HEK293 (cell line): ENCODE measurements around the gene STEAP3.

Source experiments
- CTCF ChIA-PET: fragments of 350-600 bp; formaldehyde crosslinking; extraction: SDS; loops from one replicate; lab custom pipeline; 2021; ENCODE audit warnings: antibody characterized with exemption; lab: Yijun Ruan, JAX
- POLR2A ChIA-PET: fragments of 300-600 bp; formaldehyde crosslinking; extraction: SDS; loops from one replicate; lab custom pipeline; 2020; ENCODE audit warnings: antibody characterized with exemption, inconsistent platforms; lab: Yijun Ruan, JAX
- H3K27ac ChIP-seq: fragments of 200-500 bp; sonication (Bioruptor generic); 2 replicates; pipeline ENCODE4 v1.5.1; 2014; ENCODE audit warnings: low read depth, low read length, control low read depth, inconsistent platforms; ENCODE audit errors: extremely low read depth
- H3K36me3 ChIP-seq, 2 experiments: fragments of 200-500 bp in 1 of 2; sonication (Bioruptor generic) in 1 of 2; 1 replicate in 1 of 2; 2 replicates in 1 of 2; pipeline ENCODE4 v1.5.1; 2014 to 2017; ENCODE audit warnings: inconsistent platforms in 2 of 2, low read length in 2 of 2; ENCODE audit not compliant: control insufficient read depth in 2 of 2, insufficient read depth in 1 of 2
- H3K4me1 ChIP-seq: fragments of 200-500 bp; sonication (Bioruptor generic); 2 replicates; pipeline ENCODE4 v1.5.1; 2014; ENCODE audit warnings: mild to moderate bottlenecking, low read length, inconsistent platforms; ENCODE audit not compliant: control insufficient read depth, insufficient read depth
- H3K4me3 ChIP-seq: 2 replicates; pipeline ENCODE4 v1.5.1; 2011; ENCODE audit warnings: low read depth, mild to moderate bottlenecking, control low read depth, low read length, moderate library complexity
- H3K9me3 ChIP-seq: fragments of 200-500 bp; sonication (Bioruptor generic); 2 replicates; pipeline ENCODE4 v1.5.1; 2014; ENCODE audit warnings: low read depth, low read length, inconsistent platforms; ENCODE audit not compliant: control insufficient read depth, insufficient read depth
- EGR2 ChIP-seq: fragments of 450-650 bp; formaldehyde crosslinking; IDR thresholded peaks from 2 replicates; pipeline ENCODE4 v1.5.1; 2016; ENCODE audit warnings: low read depth, missing biosample characterization, missing genetic modification characterization
- KLF9 ChIP-seq: fragments of 450-650 bp; formaldehyde crosslinking; IDR thresholded peaks from 2 replicates; pipeline ENCODE4 v1.5.1; 2016; ENCODE audit warnings: missing biosample characterization, missing genetic modification characterization, low read depth
- ZBTB8A ChIP-seq: fragments of 450-650 bp; formaldehyde crosslinking; IDR thresholded peaks from 2 replicates; pipeline ENCODE4 v1.5.1; 2016; ENCODE audit warnings: missing biosample characterization, missing genetic modification characterization
- ZFP37 ChIP-seq: fragments of 450-650 bp; formaldehyde crosslinking; IDR thresholded peaks from 2 replicates; pipeline ENCODE4 v1.5.1; 2016; ENCODE audit warnings: missing biosample characterization, missing genetic modification characterization
- ZNF2 ChIP-seq: fragments of 450-650 bp; formaldehyde crosslinking; IDR thresholded peaks from 2 replicates; pipeline ENCODE4 v1.5.1; 2016; ENCODE audit warnings: missing biosample characterization, missing genetic modification characterization
- ZNF223 ChIP-seq: fragments of 450-650 bp; formaldehyde crosslinking; IDR thresholded peaks from 2 replicates; pipeline ENCODE4 v1.5.1; 2016; ENCODE audit warnings: missing biosample characterization, missing genetic modification characterization
- ZNF24 ChIP-seq: fragments of 450-650 bp; formaldehyde crosslinking; IDR thresholded peaks from 2 replicates; pipeline ENCODE4 v1.5.1; 2016; ENCODE audit warnings: missing biosample characterization, missing genetic modification characterization
- ZNF266 ChIP-seq: fragments of 450-650 bp; formaldehyde crosslinking; IDR thresholded peaks from 2 replicates; pipeline ENCODE4 v1.5.1; 2016; ENCODE audit warnings: missing biosample characterization, missing genetic modification characterization, low read depth
- ZSCAN23 ChIP-seq: fragments of 450-650 bp; formaldehyde crosslinking; IDR thresholded peaks from 2 replicates; pipeline ENCODE4 v1.5.1; 2016; ENCODE audit warnings: missing biosample characterization, missing genetic modification characterization
- TF ChIP-seq, protein P1 (sequence below): fragments of 450-650 bp; formaldehyde crosslinking; IDR thresholded peaks from 2 replicates; pipeline ENCODE4 v1.5.1; 2016; ENCODE audit warnings: missing biosample characterization, missing genetic modification characterization, borderline replicate concordance
- TF ChIP-seq, protein P2 (sequence below): fragments of 450-650 bp; IDR thresholded peaks from 2 replicates; pipeline ENCODE4 v1.5.1; 2018; ENCODE audit warnings: missing biosample characterization, missing genetic modification characterization
- TF ChIP-seq, protein P3 (sequence below): fragments of 450-650 bp; formaldehyde crosslinking; IDR thresholded peaks from 2 replicates; pipeline ENCODE4 v1.5.1; 2016; ENCODE audit warnings: missing biosample characterization, missing genetic modification characterization

Gene STEAP3

DNA sequence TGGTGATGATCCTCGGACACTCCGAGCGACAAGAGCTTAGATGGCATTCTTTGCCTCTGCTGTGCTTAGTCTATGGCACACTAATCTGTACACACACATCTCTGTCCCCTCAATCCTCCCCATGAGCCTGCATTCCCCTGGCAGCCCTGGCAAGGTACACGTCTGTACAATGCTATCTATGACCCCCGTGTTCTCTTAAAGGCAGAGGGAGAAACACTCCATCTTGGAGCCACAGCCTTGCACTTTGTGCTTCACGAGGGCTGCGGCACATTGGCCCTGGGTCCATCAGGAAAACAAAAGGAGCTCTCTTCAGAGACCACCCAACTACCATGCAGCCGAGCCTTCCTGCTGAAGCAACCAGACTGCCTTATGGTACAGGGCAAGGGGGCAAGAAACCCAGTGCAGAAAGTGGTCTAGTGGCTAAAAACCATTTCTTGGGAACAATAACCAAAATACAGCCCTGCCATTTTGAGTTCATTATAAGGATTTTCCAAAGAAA lies 42.5 kb downstream of the STEAP3 start (continued):
- TF ChIP-seq, protein P1, sequence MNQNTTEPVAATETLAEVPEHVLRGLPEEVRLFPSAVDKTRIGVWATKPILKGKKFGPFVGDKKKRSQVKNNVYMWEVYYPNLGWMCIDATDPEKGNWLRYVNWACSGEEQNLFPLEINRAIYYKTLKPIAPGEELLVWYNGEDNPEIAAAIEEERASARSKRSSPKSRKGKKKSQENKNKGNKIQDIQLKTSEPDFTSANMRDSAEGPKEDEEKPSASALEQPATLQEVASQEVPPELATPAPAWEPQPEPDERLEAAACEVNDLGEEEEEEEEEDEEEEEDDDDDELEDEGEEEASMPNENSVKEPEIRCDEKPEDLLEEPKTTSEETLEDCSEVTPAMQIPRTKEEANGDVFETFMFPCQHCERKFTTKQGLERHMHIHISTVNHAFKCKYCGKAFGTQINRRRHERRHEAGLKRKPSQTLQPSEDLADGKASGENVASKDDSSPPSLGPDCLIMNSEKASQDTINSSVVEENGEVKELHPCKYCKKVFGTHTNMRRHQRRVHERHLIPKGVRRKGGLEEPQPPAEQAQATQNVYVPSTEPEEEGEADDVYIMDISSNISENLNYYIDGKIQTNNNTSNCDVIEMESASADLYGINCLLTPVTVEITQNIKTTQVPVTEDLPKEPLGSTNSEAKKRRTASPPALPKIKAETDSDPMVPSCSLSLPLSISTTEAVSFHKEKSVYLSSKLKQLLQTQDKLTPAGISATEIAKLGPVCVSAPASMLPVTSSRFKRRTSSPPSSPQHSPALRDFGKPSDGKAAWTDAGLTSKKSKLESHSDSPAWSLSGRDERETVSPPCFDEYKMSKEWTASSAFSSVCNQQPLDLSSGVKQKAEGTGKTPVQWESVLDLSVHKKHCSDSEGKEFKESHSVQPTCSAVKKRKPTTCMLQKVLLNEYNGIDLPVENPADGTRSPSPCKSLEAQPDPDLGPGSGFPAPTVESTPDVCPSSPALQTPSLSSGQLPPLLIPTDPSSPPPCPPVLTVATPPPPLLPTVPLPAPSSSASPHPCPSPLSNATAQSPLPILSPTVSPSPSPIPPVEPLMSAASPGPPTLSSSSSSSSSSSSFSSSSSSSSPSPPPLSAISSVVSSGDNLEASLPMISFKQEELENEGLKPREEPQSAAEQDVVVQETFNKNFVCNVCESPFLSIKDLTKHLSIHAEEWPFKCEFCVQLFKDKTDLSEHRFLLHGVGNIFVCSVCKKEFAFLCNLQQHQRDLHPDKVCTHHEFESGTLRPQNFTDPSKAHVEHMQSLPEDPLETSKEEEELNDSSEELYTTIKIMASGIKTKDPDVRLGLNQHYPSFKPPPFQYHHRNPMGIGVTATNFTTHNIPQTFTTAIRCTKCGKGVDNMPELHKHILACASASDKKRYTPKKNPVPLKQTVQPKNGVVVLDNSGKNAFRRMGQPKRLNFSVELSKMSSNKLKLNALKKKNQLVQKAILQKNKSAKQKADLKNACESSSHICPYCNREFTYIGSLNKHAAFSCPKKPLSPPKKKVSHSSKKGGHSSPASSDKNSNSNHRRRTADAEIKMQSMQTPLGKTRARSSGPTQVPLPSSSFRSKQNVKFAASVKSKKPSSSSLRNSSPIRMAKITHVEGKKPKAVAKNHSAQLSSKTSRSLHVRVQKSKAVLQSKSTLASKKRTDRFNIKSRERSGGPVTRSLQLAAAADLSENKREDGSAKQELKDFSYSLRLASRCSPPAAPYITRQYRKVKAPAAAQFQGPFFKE, result no peak
- TF ChIP-seq ZNF2 (tag by site-specific recombination) (no peak), ZFP37 (tag by site-specific recombination) (no peak)
- TF ChIP-seq, protein P2, sequence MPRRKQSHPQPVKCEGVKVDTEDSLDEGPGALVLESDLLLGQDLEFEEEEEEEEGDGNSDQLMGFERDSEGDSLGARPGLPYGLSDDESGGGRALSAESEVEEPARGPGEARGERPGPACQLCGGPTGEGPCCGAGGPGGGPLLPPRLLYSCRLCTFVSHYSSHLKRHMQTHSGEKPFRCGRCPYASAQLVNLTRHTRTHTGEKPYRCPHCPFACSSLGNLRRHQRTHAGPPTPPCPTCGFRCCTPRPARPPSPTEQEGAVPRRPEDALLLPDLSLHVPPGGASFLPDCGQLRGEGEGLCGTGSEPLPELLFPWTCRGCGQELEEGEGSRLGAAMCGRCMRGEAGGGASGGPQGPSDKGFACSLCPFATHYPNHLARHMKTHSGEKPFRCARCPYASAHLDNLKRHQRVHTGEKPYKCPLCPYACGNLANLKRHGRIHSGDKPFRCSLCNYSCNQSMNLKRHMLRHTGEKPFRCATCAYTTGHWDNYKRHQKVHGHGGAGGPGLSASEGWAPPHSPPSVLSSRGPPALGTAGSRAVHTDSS (tag by site-specific recombination), result no peak

DNA sequence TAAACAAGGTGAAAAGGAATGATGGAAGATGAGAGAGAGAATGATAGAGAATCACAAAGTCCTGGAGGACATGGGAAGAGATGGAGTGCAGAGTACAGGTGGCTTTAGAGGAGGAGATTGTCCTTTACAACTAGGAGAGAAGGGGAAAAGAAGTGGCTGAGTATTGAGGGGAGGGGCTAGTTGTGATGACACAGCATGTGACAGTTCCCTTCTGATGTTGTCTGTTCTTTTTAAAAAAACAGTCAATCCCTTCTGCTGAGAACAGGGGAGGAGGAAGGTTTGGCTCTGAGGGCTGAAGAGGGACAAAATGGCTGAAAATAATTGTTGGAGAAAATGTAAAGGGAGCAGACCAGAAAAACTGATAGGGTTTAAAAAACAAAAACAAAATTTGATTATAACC lies 44.0 kb downstream of the STEAP3 start:
- H3K27ac ChIP-seq, result no peak overlapping the region
- TF ChIP-seq ZBTB8A (tag by site-specific recombination) (no peak), EGR2 (tag by site-specific recombination) (no peak), ZSCAN23 (tag by site-specific recombination) (no peak), ZNF223 (tag by site-specific recombination) (no peak)
- TF ChIP-seq, protein P3, sequence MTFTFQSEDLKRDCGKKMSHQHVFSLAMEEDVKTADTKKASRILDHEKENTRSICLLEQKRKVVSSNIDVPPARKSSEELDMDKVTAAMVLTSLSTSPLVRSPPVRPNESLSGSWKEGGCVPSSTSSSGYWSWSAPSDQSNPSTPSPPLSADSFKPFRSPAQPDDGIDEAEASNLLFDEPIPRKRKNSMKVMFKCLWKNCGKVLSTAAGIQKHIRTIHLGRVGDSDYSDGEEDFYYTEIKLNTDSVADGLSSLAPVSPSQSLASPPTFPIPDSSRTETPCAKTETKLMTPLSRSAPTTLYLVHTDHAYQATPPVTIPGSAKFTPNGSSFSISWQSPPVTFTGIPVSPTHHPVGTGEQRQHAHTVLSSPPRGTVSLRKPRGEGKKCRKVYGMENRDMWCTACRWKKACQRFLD (tag by site-specific recombination), result no peak
- TF ChIP-seq, all 188 proteins: peak for 0
- H3K4me3 ChIP-seq, result no peak overlapping the region
- H3K9me3 ChIP-seq, result no peaks in the 10 kb centered on the region
- H3K4me1 ChIP-seq, result no peaks in the 10 kb centered on the region
- H3K36me3 ChIP-seq, result peaks cover 0 to 9% of the 10 kb centered on the region in 2 experiments; a peak in 1 of 3 replicates
- ChIA-PET CTCF (interaction anchor here (4.4 kb wide), 1 partner anchor 49 kb away, joined by 53 read pairs; no protein-coding TSS in a partner anchor), POLR2A (no interaction called here)

DNA sequence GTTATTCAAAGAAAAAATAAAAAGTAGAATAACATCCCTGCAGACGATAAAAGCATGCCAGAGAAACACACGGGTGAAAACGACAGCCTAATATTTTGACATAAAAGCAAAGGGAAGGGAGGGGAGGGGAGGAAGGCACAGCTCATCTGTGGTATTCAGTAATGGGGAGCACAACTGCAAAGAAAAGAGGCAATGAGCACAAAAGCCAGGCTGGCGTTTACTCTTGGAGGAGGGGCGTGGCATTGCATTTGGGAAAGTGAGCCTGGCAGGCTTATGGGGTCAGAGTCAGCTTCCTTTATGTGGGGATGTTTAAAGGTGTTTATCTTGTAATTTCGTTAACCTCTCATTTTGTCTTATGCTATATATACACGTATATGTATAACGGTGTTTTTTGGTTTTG lies 53.2 kb downstream of the STEAP3 start:
- H3K4me3 ChIP-seq, result no peak overlapping the region
- no peaks in the 10 kb centered on the region for H3K36me3 ChIP-seq
- H3K9me3 ChIP-seq, result no peaks in the 10 kb centered on the region
- no peak for TF ChIP-seq KLF9 (tag by site-specific recombination)
- no peak for TF ChIP-seq ZNF24 (tag by site-specific recombination)
- no peak for TF ChIP-seq ZNF266 (tag by site-specific recombination)
- H3K27ac ChIP-seq, result no peak overlapping the region
- CTCF ChIA-PET, result interaction anchor here (0.6 to 1.1 kb wide), 2 partner anchors 11 to 48 kb away, joined by 3 to 4 read pairs; no protein-coding TSS in a partner anchor
- H3K4me1 ChIP-seq, result no peaks in the 10 kb centered on the region
- POLR2A ChIA-PET, result no interaction called here
